DMS53 treated with DMSO at 0.1 percent for 48 hours (cell line): ENCODE data around the gene AIRE.
"Not testable (repeated sequence)": the region's sequence is repeated elsewhere in the genome, so short reads cannot be mapped to it uniquely, and the experiment has no call there.

ENCODE experiments used
- DNase-seq: peaks from one replicate; lab custom pipeline; 2025; ENCODE audit not compliant: unreplicated experiment; lab: John Stamatoyannopoulos, UW

AIRE gene

DNA sequence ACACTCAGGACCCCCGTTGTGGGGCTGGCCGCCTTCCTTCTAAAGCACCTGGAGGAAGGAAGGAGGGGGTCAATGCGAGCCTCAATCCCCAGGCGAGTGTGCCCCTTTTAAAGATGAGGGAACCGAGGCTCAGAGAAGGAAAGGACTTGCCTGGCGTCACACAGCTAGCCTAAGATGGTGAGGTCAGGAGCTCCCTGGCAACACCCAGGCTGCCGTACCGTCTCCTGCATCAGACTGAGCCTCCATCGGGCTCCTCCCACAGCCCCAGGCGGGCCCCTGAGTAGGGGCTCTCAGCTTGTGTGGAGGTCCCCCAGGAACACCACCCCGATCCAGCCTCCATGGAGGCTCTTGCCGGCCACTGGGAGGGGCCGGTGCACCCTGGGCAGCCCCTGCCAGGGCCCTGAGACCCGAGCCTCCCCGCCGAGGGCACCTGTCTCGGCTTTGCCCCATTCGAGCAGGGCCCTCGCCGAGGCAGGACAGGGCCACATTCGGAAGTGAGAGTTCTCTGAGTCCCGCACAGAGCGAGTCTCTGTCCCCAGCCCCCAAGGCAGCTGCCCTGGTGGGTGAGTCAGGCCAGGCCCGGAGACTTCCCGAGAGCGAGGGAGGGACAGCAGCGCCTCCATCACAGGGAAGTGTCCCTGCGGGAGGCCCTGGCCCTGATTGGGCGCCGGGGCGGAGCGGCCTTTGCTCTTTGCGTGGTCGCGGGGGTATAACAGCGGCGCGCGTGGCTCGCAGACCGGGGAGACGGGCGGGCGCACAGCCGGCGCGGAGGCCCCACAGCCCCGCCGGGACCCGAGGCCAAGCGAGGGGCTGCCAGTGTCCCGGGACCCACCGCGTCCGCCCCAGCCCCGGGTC is at the start of gene AIRE:
Gene AIRE, plus strand, starts transcription at position 739 of the 855 bp plus-strand sequence. CDS start 131 bp downstream, outside the sequence.
- no peak for DNase-seq

DNA sequence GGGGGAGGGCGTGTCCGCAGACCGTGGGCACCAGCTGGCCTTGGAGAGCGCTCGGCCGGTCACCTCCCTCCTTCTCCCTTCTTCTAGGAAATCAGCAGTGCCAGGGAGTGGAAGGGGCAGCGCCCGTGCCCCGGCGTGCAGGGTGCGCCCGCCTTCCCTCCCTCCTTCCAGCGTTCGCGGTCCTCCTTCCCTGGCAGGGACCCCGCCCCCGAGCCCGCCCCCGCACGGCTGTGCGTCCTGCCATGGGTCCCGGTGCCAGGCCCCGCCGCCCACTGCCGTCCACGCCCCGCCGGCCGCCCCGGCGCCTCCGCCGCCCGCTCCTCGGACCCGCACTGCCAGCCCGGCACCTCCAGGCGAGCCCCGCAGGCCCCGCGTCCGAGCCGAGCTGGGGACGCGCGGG is 45.3 kb upstream of the AIRE start:
- DNase-seq, result not testable (repeated sequence)

DNA sequence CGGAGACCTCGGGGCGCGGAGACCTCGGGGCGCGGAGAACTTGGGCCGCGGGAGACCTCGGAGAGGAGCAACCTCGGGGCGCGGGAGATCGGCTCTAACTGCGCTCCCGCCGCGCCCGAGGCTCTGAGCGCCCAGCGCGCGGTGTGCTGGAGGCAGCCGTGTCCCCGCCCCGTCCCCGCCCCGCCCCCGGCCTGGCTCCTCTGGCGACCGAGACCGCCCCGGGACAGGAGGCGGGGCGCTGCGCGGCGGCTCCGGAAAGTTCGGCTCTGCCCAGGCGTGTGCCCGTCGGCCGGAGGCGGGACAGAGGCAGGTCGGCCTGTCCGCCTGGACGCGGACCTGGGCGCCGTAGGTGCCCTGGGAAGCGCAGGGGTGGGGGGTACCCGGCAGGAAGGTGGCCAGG is 44.8 kb upstream of the AIRE start, which contains the start of gene ICOSLG:
Gene ICOSLG, minus strand, starts transcription at position 102 of the 400 bp plus-strand sequence. CDS start 126 bp downstream, outside the sequence.
- not testable (repeated sequence) for DNase-seq

DNA sequence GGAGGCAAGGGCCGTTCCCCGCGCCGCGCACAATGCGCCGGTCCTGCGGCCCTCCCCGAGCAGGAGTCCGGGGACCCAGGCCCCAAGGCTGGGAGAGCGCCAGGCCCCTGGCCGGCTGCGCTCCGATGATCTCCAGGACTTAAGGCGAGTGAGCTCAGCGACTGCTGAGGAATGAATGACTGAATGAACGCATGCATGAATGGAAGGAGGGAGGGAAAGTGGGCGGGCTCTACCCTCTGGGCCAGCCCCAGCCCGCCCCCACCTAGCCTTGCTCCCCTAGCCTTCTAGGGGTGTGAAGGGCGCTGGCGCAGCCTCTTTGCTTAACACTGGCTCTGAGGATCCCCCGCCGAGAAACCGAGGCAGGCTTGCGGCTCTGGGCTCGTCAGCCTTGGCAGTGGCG is 44.4 kb upstream of the AIRE start:
- not testable (repeated sequence) for DNase-seq

DNA sequence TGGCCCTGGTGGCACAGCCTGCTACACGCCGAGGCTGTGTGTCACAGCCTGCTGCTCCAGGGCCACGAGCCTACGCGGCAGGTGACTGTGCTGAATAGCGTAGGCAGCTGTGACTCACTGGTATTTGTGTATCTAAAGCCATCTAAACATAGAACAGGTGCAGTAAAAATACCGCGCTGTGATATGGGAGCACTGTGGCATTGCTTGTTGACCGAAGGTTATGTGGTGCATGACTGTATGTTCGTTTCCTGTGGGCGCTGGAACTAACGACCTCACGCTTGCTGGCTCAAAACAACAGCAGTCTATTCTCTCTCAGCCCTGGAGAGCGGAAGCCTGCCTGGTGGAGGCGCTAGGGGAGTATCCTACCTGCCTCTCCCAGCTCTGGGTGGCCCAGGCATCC is 41.7 kb upstream of the AIRE start:
- DNase-seq, result not testable (repeated sequence)

DNA sequence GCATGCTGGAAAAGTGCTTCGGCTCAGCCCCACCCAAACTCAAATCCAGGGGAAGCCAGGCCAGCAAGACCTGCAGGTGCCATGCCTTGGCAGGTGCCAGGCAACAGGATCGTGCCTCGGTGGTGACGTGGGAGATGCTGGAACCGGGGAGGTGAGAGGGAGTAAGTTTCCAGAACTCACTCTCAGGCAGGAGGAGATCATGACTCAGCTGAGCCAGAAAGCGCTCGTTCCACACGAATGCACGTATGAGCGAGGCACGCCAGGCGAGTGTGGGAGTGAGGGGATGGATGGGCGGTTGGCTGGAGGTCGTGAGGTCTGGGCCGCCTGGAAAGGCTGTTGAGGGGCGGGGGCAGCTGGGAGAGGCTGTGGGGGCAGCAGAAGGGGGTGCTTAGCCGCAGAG is 37.8 kb upstream of the AIRE start:
- not testable (repeated sequence) for DNase-seq

DNA sequence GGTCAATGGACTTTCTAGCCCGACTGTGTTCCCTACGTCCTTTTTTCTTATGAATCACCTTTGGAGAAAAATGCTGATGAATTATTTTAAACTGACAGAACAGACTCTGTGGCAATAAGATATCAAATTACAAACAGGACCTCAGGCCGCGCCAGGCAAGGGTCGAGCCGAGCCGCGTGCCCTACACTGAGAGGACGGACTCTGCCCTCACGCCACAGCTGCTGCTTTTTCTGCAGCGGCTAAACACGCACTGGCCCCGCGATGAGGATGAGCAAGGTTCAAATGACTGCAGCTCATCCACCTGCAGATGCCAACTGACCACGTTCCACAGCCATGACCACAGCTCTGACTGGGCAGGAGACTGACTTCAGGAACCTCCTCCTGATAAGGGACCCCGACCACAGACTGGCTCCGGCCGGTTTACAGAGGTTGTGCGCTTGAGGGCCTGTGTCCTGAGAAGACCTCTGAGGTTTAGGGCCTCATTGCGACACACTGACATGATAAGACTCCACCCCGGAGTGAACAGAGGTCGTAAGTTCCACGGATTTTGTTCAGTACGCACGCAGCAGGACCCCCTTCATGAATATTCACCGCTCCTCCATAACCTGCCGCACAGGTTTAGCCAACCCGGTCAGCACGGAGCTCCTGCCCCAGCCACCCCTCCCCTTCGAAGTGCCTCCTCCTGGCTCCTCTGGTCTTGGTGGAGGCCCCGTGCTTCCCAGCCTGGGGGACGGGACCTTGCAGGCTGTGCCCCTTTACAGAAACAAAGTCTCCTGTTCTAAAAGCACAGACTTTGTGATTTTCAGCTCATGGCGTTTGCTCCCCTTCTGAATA is 36.3 kb upstream of the AIRE start:
- DNase-seq, result not testable (repeated sequence)

DNA sequence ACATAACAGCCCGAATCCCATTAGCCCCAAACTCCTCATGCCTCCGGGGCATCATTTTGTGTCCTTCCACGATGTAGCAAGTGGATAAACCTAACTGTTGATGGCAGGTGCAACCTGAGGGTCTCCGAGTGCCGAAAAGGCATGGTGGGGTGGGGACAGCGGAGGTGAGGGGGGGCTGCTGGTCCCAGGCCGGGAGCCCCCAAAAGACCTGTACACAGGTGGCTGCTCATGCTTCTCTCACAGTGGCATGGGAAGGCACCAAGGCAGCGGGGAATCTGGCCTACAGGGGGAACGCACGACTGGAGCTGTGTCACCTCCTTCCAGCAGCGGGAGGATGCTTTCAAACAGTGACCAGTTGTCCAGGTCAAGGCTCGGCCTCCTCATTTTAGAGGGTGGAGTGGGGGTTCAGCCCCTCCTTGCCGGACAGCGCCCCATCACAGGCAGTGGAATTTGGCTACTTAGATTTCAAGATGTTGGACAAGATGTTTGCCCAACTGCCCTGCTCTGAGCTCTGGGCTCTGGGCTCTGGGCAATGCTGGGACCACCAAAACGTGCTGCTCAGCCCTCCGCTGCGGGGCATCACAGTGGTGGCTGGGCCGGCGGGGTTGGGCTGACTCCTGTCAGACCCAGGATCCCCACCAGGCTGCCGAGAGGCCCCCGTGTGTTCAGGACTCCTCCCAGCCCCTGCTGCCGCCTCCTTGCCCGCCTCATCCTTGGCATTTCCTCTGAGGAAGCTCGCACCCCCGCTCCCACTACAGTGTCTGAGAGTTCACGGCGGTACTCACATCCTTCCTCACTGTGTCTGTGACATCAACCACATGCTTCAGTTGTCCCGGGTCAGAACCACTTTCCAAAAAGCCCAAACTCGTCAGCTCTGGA is 31.6 kb upstream of the AIRE start:
- no peak for DNase-seq

DNA sequence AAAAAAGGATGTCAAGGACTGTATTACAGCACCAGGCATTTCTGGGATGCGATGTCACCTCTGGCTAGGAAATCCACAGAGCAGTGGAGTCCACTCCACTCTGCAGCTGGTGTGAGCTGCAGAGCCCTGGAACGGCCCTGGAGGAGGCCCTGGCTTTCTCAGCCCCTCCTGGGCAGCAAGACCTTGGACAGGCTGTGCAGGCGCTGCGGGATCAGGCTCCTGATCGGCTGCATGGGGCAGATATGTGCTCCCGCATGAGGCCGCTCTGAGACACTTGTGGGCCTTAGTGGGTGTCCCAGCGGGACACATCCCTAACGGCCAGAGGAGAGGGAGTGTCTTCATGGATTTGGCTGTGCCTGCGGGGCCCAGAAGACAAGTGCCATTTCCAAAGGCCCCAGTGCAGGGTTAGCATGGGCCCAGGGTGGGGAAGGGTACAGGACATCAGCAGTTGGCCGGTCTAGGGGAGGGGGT is 30.1 kb upstream of the AIRE start:
- no peak for DNase-seq

DNA sequence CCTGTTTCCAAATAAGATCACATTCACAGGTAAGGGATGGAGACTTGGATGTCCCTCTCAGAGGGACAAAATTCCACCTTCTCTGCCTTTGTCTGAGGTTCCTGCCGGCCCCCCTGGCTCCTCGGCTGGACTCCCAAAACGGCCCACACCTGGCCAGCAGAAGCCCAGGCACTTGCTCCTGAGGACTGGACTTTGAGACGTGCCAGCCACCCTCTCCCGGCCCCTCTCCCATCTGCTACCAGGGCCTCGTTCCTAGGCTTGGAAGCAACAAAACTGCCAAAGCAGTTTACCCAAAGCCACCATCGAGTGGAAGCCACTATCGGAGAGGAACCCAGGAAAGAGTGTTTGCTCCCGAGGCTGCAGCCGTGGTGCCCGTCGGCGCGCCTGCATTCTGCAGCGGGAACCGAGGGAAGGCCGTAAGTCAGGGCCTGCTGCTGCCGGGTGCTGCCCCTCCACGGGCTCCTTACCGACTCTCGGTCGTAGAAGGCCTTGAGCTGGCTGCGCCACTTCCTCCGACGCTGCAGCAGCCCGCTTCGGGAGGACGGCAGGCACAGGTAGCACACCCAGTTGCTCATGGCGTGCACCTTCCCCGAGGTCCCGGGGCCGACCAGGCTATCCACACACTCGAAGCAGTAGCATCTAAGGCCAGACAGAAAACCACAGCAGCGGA is 27.5 kb upstream of the AIRE start:
- DNase-seq, result no peak

DNA sequence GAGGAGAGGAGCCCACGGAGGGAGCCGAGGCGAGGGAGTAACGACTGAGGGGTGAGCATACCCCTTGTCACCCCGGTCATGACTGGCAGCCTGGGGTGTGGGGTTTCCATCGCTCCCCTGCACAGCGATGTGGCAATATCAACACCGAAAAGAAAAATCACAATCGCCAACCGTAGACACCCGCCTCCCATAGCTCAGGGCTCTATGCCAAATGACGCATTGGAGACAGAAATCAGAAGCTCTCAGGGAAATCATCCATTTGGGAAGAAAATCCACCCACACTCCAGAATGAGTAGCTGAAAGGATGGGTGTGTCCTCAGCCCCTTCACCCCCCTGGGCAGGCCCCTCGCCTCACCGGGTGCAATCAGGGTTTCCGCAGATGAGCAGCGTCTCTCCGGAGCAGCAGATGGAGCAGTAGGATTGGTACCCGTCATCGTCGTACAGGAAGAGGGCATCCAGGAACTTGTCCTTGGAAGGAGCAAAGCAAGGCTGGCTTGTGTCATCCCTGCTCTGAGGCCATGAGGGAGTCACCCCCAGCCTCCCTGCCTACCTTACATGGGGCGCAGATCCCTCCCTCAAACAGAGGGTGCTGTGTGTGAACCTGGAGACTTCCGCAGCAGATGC is 26.5 kb upstream of the AIRE start:
- no peak for DNase-seq

DNA sequence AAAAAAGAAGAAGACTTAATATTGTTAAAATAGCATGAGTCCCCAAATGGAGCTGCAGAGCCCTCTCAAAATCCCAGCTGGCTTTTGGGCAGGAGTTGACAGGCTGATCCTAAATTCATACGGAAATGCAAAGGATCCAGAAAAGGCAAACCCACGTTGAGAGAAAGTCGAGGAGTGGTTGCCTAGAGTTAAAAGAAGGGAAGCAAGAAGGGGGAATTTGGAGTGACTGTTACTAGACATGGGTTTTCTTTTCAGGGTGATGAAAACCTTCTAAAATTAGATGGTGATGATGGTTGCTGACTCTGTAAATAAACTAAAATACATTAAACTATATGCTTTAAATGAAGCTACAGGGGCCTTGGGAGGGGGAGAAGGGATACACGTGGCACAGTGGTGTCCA is 25.6 kb upstream of the AIRE start:
- DNase-seq, result no peak

DNA sequence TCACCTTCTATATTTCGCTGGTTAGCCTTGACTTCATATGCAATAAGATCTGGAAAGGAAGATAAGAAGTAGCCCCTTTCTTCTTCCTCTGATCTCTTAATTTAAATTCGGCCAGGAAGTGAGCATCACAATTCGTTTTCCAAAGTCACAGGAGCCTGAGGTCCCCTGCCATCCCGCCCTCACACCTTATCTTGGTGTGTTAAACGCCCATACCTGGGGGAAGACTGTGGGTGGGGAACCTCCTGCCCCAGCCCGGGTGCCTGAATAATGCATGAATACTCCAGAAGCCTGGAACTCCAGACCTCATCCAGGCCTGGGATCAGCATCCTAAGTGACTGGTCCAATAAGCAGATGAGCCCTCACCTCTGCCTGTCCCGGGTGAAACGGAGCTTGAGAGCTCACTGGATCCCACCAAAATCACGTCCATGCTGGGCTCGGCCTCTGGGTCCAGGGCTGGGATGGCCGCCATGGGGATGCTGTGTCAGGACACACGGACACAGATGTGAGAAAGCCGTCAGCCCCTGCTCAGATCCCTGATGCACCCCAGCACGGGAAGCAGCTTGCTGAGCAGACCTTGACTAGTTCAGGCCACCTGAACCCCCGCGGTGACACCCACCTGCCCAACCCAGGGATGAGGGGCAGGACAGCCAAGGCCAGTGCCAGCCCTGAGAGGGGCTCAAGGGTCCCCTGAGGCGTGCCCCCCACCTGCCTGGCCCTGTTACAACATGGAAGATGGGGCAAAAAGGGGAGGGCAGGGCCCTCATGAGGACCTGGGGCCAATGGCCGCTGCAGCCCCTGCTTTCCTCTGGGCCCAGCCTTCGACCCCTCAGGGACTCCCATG is 24.7 kb upstream of the AIRE start:
- no peak for DNase-seq

DNA sequence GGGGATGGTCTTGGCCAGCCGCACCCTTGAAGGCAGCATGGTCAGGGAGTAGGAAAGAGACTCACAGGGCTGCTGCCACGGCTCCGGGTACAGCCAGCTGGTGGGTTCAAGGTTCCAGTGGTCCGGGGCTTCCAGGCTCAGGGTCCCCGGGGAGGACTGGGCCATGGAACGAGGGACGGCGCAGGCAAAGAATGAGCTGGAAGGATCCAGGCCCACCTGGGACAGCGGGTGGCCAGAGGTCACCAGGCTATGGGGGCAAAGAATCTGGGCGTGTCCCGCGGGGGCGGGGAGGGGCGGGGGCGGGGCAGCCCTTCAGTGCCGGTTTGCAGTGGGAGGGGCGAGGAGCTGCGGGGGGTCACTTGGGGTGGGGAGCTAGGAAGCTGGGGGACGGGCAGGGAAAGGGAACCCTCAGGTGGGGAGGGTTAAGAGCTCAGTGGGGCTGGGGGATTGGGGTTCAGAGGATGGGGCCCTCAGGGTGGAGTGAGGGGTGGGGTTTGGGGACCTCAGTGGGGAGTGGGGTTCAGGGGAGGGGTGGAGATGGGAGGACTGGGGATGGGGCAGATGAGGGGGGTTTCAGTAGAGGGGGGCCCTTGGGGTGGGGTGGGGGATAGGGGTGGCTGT is 23.9 kb upstream of the AIRE start, which contains the start of gene DNMT3L:
Gene DNMT3L, minus strand, starts transcription at position 223 of the 621 bp plus-strand sequence. CDS start 638 bp downstream, outside the sequence.
- DNase-seq, result no peak

DNA sequence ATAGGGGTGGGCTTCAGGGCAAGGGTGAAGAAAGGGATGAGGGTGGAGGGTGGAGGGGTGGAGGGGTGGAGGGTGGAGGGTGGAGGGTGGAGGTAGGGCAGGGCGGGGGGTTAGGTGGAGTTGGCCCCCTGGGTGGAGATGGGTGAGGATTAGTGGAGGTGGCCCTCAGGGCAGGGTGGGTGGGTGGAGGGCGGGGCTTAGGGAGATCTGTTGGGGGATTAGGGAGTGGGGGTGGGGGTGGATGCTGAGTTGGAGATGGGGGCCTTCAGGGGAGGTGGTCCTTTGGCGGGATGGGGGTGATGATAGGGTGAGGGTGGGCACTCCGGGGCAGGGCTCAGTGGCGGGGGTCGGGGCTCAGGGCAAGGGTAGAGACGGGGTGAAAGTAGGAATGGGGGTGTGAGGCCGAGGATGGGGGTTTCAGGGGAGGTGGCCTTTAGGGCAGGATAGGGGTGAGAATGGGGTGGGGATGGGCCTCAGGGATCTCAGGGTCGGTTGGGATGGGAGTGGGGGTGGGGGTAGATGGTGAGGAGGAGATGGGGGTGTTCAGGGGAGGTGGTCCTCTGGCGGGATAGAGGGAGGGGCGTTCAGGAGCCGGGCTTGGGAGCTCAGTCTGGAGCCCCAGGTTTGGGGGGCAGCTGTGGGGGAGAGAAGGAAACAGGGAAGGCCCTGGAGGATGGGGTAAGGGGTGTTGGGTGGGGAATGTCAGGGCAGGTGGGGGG is 23.2 kb upstream of the AIRE start:
- no peak for DNase-seq

DNA sequence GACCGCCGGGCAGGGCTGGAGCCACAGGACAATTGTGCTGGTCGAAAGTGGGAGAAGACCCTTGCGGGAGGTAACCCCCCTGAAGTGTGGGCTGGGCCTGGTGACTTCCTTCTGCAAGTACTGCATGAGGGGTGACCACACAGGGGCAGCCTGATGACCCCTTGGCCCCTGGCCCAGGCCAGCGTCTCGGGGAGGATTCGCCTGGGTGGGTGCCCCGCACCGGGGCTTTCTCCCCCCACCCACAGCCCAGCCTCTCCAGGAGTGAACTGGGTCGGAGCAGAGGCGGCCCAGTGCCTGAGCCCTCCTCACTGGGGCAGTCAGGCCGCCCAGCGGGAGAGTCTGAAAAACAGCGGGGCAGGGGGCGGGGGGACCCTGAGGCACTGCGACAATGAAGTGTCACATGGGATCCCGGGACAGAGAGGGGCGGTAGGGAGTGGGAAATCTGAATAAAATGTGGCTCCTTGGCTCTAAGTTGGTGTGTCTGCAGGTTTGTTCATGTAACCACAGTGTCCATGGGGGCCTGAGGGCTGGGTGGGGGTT is 22.4 kb upstream of the AIRE start:
- no peak for DNase-seq

DNA sequence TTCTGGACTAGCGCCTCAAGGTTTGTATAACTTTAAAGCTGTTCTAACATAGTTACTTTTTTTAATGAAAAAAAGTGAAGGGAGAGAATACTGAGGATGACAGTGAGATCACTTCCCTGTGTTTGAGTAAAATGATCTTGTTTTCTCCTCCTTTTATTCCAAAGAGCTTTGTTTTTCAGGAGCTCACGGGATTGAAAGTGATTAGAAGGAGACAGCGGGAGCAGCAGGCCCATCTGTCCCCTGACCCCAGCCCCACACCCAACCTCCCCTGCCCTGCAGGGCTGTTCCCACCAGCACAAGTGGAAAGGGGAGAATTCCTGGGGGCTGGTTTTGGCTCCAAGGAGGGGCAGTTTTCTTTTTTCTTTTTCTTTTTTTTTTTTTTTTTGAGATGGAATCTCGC is 21.9 kb upstream of the AIRE start:
- DNase-seq, result no peak
